Measurements from ENCODE around the gene BPGM.

DNA sequence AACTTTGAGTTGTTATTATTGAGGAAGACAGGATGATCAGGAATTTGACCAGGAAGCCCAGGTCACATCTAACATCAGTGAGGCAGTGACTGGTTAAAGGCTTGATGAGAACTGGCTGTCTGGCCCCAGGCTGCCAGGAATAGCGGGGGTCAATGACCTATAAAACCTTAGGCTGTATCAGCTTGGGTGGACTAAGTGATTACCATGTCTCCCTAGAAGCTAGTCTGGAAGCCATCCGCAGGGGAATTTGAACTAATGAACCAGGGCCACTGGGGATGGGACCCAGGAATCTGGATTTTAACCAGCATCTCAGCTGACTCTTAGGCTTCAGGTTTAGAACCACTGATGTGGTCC is 56.6 kb downstream of the BPGM start:
- TF ChIP-seq CTCF (IDR thresholded peaks at IDR 0.05) (no peak), POLR2A (IDR thresholded peaks at IDR 0.05) (no peak)
